SK-N-MC (cell line): ENCODE measurements around the gene SLC24A2.

Experiments used
- EZH2 ChIP-seq: fragments of 200-600 bp; sonication (generic); IDR thresholded peaks from one replicate; pipeline ENCODE4 v1.6.1; 2017; ENCODE audit warnings: antibody characterized with exemption
- POLR2AphosphoS5 ChIP-seq: IDR thresholded peaks from 2 replicates; pipeline ENCODE4 v1.6.1; 2012; ENCODE audit warnings: mild to moderate bottlenecking, low read depth, low read length, borderline replicate concordance

DNA sequence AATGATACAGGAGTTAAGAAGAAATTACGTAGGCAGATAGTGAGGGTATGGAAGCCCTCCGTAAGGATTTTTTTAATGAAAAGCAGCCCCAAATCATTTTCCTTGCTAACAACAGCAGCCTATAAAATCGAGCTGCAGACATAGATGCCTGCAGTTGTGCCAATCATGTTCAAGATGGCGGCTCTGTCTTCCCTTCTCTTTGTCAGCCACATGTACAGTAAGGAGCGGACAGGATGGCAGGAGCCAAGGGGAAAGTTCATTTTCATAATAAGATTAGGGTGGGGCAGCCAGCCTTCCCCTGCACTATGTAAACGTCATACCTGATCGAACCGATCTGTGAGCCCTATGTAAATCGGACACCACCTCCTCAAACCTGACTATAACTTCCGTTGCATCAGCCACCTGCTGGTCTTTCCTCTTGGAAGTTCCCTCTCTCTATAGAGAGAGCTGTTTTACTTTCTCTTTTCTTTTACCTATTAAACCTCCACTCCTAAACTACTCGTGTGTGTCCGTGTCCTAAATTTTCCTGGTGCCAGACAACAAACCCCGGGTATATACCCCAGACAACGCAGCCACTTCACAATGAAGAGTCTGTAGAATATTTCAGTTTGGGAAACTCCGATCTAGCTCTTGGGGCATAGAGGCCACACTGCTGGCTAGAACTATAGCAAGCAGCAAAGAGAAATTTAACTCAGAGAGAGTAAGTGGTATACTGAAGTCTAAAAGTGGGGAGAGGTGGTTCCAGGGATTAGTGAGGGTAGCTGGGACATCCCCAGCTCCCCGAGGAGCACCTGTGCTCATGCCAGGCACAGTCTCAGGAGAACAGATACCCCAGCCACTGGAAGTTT, 20.8 kb upstream of the SLC24A2 start:
- TF ChIP-seq EZH2 (no peak), POLR2AphosphoS5 (no peak)
